CD4-positive, alpha-beta T cell treated with Interleukin-15 for 1 hour (primary cell): ENCODE results near the gene RASEF.
"Not testable (repeated sequence)": the region's sequence is repeated elsewhere in the genome, so short reads cannot be mapped to it uniquely, and the experiment has no call there.

Source experiments
- DNase-seq: peaks from one replicate; pipeline ENCODE4 v3.0.0-alpha.2; 2020

Gene RASEF

DNA sequence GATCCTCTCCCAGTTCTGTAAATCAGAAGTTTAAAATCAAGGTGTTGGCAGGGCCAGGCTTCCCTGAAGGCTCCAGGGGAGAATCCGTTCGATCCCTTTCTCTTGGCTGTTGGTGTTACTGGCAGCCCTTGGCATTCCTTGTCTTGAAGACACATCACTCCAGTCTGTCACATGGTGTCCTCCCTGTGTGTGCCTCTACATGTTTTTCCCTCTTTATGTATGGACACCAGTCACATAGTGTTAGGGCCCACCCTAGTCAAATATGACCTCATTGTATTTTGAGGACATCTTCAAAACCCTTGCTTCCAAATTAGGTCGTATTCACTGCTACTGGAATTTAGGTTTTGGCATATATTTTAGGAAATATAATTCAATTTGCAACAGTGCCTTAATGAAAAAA, 94.6 kb downstream of the RASEF start:
- DNase-seq: no peak

DNA sequence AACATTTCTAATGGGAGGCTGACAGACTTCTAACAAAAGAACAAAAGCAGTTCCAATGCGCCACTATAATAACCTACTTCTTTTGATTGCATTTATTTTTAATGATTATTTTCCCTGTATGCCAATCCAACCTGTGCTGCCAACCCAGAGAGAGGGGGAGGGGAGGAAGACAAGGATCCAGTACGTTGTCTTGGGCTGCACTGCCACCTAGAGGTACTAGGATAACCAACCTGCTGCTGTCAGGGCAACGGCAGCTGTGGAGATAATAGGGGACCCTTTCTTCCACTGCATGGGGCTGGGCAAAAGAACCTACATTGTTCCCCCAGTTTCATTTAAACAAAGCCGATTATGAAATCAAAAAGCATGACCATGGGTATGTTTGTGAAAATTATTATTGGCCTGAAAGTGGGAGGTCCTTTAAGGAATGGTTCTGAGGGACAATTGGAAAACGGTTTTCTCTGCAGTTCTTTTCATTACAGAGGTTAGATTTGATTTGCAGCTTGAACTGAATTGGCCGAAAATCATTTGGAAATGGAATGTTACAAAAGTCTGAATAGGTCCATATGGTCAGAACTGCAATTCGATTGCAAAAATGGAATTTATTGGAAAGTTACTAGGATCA, 101.3 kb downstream of the RASEF start:
- DNase-seq: no peak

DNA sequence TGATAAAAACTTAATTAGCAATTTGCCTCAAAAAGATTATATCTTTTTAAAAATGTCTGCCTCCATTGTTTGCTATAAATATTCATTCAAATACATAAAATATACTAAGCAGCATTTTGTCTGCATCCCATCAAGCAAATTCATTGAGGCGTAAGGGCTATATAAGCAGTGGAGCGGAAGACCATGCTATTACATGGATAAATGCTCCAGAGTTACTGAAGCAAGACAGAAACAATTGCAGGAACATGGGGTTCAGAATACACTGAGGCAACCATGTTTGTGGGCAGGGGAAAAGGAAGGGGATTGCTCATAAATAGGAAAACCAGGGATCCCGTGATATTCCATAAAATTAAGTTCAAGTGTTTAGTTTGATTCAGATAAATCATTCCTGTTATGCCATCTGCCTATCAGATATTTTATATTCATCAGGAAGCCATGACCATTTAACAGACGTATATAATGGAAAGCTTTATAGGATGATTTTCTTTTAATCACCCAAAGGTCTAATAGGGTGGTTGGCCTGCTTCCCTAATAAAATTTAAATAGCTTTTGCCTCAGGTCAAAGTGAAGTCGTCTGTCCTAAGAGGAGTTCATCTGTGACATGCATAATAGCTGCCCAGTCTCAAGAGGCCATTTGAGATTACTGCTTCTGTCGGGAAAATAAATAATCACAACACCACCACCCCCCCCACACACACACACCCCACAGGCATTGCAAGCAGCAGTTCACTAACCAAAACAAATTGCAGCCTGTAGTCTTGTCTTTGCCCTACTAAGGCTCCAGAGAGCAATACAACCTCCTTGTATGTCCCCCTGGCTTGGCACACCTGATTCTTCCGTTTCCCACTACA, 105.2 kb downstream of the RASEF start:
- no peak for DNase-seq

DNA sequence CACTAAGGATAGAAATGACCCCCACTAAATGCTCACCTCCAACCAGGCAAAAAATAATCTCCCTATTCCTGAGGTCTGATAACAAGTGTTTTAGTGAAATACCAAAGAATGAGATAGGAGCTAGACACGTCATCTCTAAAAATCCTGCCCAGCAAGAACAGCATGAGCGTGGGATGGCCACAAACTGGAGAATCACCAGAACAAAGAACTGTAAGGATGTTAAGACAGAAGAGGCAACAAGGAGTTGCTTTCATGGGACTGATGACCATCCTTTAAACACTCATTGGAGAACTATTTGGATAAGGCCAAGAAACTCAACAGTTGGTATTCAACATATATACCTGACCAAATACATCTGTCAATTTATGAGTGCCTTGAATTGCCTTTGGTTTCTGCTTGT, 113.7 kb downstream of the RASEF start:
- DNase-seq: no peak

DNA sequence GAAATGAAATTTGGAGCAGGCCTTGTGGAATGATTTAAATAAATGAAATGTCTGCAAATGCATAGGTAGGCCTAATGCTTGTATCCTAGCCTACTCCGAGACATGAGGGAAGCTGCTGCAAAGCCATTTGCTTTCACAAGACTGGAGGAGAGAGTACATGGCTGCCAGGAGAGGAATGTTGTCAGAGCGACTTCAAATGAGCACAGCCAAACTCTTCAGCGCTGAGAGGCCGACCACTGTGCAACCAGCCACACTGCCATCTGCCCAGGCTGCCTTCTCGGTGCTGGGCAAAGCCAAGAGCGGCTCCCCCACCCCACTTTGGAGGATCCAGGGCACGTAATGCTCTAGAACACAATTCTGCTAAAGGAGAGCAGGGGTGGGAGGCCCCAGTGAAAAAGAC, 122.6 kb downstream of the RASEF start:
- DNase-seq: no peak

DNA sequence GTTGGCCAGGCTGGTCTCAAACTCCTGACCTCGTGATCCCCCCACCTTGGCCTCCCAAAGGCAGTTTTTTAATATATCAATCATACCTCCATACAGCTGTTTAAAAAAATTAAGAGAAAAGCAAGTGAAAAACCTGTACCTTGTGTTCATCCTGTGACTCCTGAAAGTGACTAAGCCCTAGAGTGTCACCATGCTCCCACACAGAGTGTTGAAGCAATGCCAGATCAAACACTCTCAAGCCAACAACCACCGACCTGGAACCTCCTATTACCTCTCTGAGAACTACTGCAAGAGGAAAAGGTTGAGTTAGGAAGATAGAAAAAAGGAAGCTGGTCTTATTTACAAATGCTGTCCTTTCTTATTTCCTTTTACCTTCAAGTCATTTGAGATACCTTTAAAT, 123.5 kb downstream of the RASEF start:
- no peak for DNase-seq

DNA sequence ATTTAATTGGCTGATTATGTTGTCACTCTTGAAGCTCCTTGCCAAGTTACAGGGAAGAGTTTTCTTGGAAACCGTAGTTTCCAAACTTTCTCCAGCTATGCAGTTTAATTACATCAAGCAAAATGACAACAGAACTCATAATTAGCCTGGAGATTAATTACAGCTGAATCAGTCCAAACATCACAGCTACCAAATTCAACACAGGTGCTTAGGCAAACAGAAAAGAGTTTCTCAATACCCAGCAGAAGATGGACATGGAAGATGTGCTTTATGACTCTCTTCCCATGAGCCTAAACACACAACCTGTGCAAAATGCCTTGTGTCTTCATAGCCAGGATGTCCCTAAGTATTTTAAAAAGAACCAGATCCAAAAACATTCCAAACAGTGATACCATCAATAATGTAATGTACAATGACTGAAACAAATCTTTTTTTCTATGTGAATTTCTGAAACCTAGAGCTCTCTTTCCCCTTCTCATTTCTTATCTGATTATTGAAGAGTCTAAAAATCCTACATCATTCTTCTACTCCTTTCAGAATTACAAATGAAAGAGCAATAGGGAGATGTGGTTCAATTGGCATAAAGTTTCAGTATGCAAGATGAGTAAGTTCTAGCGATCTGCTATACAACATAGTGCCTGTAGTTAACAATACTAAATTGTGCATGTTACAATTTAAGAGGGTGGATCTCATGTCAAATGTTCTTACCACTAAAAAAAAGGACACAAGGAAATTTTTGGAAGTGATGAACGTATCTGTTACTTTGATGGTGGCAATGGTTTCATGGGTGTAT, 124.3 kb downstream of the RASEF start:
- no peak for DNase-seq

DNA sequence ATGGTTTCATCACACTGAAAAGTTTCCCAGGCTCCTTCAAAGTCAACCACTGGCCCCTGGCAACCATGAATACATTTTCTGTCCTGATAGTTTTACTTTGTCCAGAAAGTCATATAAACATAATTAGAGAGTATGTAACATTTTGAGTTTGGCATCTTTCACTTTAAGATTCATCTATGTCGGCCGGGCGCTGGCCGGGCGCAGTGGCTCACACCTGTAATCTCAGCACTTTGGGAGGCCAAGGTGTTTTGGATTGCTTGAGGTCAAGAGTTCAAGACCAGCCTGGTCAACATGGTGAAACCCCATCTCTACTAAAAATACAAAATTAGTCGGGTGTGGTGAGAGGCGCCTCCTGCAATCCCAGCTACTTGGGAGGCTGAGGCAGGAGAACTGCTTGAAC, 126.4 kb downstream of the RASEF start:
- DNase-seq: not testable (repeated sequence)

DNA sequence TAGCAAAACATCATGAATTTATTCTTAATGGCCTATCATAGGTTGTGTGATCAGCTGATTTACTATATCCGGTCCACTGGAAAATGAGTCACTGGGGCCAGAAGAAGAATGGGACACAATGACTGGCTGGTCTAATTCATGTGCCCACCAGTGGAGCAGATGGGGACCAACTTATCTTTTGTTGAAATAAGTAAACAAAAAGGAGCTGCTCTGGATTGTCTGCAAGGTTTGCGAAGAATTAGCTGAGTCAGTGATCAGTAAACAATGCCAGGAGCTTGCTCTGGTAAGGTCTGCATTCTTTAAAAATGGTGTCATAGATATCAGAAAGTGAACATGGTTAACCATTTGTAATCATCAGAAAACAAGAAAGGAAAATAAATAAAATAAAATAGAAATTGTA, 128.0 kb downstream of the RASEF start:
- DNase-seq: no peak

DNA sequence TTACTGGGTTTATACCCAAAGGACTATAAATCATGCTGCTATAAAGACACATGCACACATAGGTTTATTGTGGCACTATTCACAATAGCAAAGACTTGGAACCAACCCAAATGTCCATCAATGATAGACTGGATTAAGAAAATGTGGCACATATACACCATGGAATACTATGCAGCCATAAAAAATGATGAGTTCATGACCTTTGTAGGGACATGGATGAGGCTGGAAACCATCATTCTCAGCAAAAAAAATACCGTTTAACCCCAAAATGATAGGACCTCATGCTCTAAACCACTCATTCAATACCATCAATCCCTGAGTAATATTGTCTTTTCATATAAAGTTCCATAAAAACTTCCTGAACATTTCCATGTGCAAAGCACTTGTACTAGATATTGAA, 128.9 kb downstream of the RASEF start:
- DNase-seq: not testable (repeated sequence)

DNA sequence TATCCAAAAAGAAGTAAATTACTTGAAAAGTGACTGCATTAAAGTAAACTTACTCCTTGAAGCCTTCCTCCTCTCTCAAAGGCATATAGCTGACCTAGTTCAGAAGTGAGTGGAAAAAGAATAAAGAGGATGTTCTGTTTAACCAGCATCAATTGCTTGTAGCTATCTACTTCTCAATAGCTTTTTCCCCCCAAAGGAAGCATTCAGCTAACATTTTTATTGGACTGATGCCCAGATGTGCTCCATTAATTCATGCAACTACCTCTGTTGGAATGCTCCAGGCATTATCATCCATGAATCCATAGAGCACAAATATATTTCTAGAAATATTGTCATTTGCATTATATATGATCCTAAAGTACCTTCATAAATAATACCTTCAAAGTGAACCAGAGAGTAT, 132.8 kb downstream of the RASEF start:
- no peak for DNase-seq
